Lower lobe of right lung (tissue), 2 donors: ENCODE results near the gene COPS2. TPM values are rescaled to one million over a fixed set of nuclear protein-coding genes. Genes with fewer than 3 reads are reported as not detected.

Experiments
- ATAC-seq, 2 donors: fragments of 200-7000 bp; cut with Tn5 transposase; one replicate each; pipeline ENCODE4 v1.9.1; 2020 to 2022; ENCODE audit warnings: mild to moderate bottlenecking in 2 of 2, moderate library complexity in 2 of 2
- DNase-seq: peaks from one replicate; pipeline ENCODE4 v3.0.0-alpha.2; 2020
- H3K27ac ChIP-seq: fragments of 200-600 bp; one replicate; pipeline ENCODE4 v1.8.0; 2022
- H3K27me3 ChIP-seq: fragments of 200-600 bp; one replicate; pipeline ENCODE4 v1.8.0; 2022; ENCODE audit warnings: low read depth
- H3K36me3 ChIP-seq: fragments of 200-600 bp; one replicate; pipeline ENCODE4 v1.8.0; 2022; ENCODE audit warnings: mild to moderate bottlenecking
- H3K4me1 ChIP-seq: fragments of 200-600 bp; one replicate; pipeline ENCODE4 v1.8.0; 2022
- H3K4me3 ChIP-seq: fragments of 200-600 bp; one replicate; pipeline ENCODE4 v1.8.0; 2022; ENCODE audit warnings: mild to moderate bottlenecking
- H3K9me3 ChIP-seq: fragments of 200-600 bp; one replicate; pipeline ENCODE4 v1.8.0; 2022
- CTCF ChIP-seq: fragments of 200-600 bp; IDR thresholded peaks from one replicate; pipeline ENCODE4 v1.8.0; 2022; ENCODE audit warnings: antibody characterized with exemption, mild to moderate bottlenecking
- intact Hi-C: fragments of 100-400 bp; cut with DNase I; formaldehyde crosslinking; loops from one replicate; pipeline ENCODE4 v1.11.0; 2022
- total RNA-seq: library from RNA; stranded (reverse); fragmentation: NEBNext Ultra II Directional; extraction: Animal tissue kit (Norgen Biotek cat#: 25700); gene quantifications from one replicate; pipeline ENCODE4 v1.2.1, GENCODE V29; 2021
- donor health status: DM: no; HTN: yes; CAD: no; lungs with severe emphysema.

COPS2 gene
- total RNA-seq, 1 donor from 2014 or later: 55.6 TPM

GRCh38 chr15:49120832-49121231, 34.6 kb downstream of the COPS2 start:
- H3K9me3 ChIP-seq: no peaks in the 10 kb centered on the region
- H3K36me3 ChIP-seq: peaks cover 17% of the 10 kb centered on the region
- no peak for TF ChIP-seq CTCF
- ATAC-seq (no peak), DNase-seq (no peak)
- H3K4me1 ChIP-seq: no peaks in the 10 kb centered on the region
- intact Hi-C loops: loop anchor here (10.0 kb wide), 1 partner anchor 76 kb away; the partner anchor contains the start of gene SECISBP2L
- no peaks in the 10 kb centered on the region for H3K27me3 ChIP-seq
- H3K27ac ChIP-seq: no peak overlapping the region
- no peak overlapping the region for H3K4me3 ChIP-seq

- ATAC-seq (no peak), DNase-seq (no peak)
- Histone ChIP-seq H3K4me1 (no peaks in the 10 kb centered on the region), H3K9me3 (peaks cover 11% of the 10 kb centered on the region), H3K36me3 (peaks cover 4% of the 10 kb centered on the region), H3K4me3 (no peak overlapping the region), H3K27me3 (no peaks in the 10 kb centered on the region), H3K27ac (no peak overlapping the region)
- intact Hi-C loops: no loop called here
- TF ChIP-seq CTCF: no peak
Measured at GRCh38 chr15:49116108-49116857, 39.1 kb downstream of the COPS2 start.

GRCh38 chr15:49115062-49115461, 40.3 kb downstream of the COPS2 start:
- ATAC-seq: no peak
- Histone ChIP-seq H3K27me3 (no peaks in the 10 kb centered on the region), H3K27ac (no peak overlapping the region), H3K36me3 (peaks cover 4% of the 10 kb centered on the region), H3K9me3 (peaks cover 11% of the 10 kb centered on the region), H3K4me1 (no peaks in the 10 kb centered on the region), H3K4me3 (no peak overlapping the region)
- DNase-seq: no peak
- intact Hi-C loops: no loop called here
- no peak for TF ChIP-seq CTCF

- intact Hi-C loops: no loop called here
- peaks cover 11% of the 10 kb centered on the region for H3K9me3 ChIP-seq
- DNase-seq: no peak
- ATAC-seq: no peak
- no peaks in the 10 kb centered on the region for H3K4me1 ChIP-seq
- no peak overlapping the region for H3K27ac ChIP-seq
- no peak overlapping the region for H3K4me3 ChIP-seq
- no peaks in the 10 kb centered on the region for H3K27me3 ChIP-seq
- H3K36me3 ChIP-seq: no peaks in the 10 kb centered on the region
- no peak for TF ChIP-seq CTCF
Measured at GRCh38 chr15:49110158-49110944, 45.0 kb downstream of the COPS2 start.

GRCh38 chr15:49103002-49103401, 52.4 kb downstream of the COPS2 start:
- intact Hi-C loops: no loop called here

More at GRCh38 chr15:49103002-49103401, 52.4 kb downstream of the COPS2 start:
- ATAC-seq (no peak), DNase-seq (no peak)
- H3K4me3 ChIP-seq: no peak overlapping the region
- H3K36me3 ChIP-seq: no peaks in the 10 kb centered on the region
- no peaks in the 10 kb centered on the region for H3K27me3 ChIP-seq
- H3K27ac ChIP-seq: no peak overlapping the region
- TF ChIP-seq CTCF: no peak
- H3K9me3 ChIP-seq: no peaks in the 10 kb centered on the region
- H3K4me1 ChIP-seq: no peaks in the 10 kb centered on the region
